ENCODE measurements around the gene VENTX.

DNA sequence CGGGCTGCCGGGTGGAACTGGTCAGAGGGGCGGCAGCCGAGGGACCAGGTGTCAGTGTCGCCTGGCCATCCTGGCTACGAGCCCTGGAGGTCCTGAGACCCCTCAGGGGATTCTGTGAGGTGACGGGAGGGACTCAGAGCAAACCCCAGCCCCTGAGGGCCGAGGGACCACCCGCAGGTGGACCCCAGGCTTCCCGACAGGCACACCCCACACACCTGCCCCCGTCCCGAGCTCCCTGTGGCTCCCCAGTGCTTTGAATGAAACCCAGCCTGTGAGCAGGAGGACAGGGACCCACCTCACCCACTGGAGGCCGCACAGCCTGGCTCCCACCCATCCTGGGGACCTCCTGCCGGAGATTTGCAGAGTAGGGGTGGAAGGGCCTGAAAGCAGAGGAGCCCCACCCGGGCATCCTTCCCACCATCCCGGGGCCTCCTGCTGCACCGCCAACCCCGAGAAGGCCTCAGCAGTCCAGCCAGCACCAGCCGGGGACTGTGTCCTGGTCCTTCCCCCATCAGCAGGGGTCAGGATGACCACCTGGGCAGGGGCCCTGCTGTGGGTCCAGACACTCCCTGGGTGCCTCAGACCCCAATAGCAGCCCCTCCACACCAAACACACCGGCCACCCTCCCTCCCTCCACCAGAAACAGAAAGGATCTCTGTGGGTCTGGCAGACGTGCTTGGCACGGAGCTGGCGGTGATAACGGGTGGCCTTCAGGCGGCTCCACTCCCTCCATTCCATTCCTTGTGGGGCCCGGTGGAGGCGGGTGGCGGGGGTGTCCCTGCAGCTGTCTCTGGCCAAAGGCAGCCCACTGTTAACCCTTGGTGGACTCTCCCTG is 13.9 kb downstream of the VENTX start:
- TF ChIP-seq JUN (IDR thresholded peaks at IDR 0.05; ENCODE audit: borderline replicate concordance, insufficient read depth, insufficient read length, low read depth): no peak
- no peak for TF ChIP-seq POLR2A (IDR thresholded peaks at IDR 0.05; ENCODE audit: low read depth, low read length)
- no peak for TF ChIP-seq EZH2 (IDR thresholded peaks at IDR 0.05; ENCODE audit: borderline replicate concordance, low read depth, low read length, severe bottlenecking)
- TF ChIP-seq, protein P1, sequence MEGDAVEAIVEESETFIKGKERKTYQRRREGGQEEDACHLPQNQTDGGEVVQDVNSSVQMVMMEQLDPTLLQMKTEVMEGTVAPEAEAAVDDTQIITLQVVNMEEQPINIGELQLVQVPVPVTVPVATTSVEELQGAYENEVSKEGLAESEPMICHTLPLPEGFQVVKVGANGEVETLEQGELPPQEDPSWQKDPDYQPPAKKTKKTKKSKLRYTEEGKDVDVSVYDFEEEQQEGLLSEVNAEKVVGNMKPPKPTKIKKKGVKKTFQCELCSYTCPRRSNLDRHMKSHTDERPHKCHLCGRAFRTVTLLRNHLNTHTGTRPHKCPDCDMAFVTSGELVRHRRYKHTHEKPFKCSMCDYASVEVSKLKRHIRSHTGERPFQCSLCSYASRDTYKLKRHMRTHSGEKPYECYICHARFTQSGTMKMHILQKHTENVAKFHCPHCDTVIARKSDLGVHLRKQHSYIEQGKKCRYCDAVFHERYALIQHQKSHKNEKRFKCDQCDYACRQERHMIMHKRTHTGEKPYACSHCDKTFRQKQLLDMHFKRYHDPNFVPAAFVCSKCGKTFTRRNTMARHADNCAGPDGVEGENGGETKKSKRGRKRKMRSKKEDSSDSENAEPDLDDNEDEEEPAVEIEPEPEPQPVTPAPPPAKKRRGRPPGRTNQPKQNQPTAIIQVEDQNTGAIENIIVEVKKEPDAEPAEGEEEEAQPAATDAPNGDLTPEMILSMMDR (IDR thresholded peaks at IDR 0.05; ENCODE audit: extremely low read depth in 1 of 2, insufficient read depth in 1 of 2, low read depth in 1 of 2, low read length in 2 of 2): no peak
- no peak for TF ChIP-seq FOS (IDR thresholded peaks at IDR 0.05; ENCODE audit: borderline replicate concordance, insufficient read depth, low read length)
- no peak for TF ChIP-seq MYC (IDR thresholded peaks at IDR 0.05; ENCODE audit: low read depth, low read length)
- TF ChIP-seq, protein P2, sequence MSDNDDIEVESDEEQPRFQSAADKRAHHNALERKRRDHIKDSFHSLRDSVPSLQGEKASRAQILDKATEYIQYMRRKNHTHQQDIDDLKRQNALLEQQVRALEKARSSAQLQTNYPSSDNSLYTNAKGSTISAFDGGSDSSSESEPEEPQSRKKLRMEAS (IDR thresholded peaks at IDR 0.05; ENCODE audit: insufficient read depth, insufficient read length): no peak

Measured in endothelial cell of umbilical vein (primary cell).